HG03159 (cell line): ENCODE data around the gene PMEPA1.

Experiments
- ATAC-seq: cut with Tn5 transposase; IDR thresholded peaks from one replicate; pipeline ENCODE4 v1.9.1; 2021; ENCODE audit warnings: mild to moderate bottlenecking, moderate library complexity; ENCODE audit not compliant: unreplicated experiment

The PMEPA1 gene

GRCh38 chr20:57695012-57695411, 14.8 kb downstream of the PMEPA1 start:
- no peak for ATAC-seq

GRCh38 chr20:57694481-57694880, 15.3 kb downstream of the PMEPA1 start:
- no peak for ATAC-seq

GRCh38 chr20:57693670-57694329, 16.0 kb downstream of the PMEPA1 start:
- no peak for ATAC-seq

- no peak for ATAC-seq
Observed at GRCh38 chr20:57693002-57693582, 16.7 kb downstream of the PMEPA1 start.

- no peak for ATAC-seq
Observed at GRCh38 chr20:57692393-57692792, 17.4 kb downstream of the PMEPA1 start.

GRCh38 chr20:57691699-57692098, 18.1 kb downstream of the PMEPA1 start:
- no peak for ATAC-seq

- ATAC-seq: no peak
Observed at GRCh38 chr20:57690525-57690924, 19.3 kb downstream of the PMEPA1 start.

- ATAC-seq: no peak
Observed at GRCh38 chr20:57689745-57690481, 19.9 kb downstream of the PMEPA1 start.

- no peak for ATAC-seq
Observed at GRCh38 chr20:57688864-57689263, 21.0 kb downstream of the PMEPA1 start.

GRCh38 chr20:57688295-57688694, 21.5 kb downstream of the PMEPA1 start:
- no peak for ATAC-seq

- no peak for ATAC-seq
Observed at GRCh38 chr20:57686931-57687652, 22.7 kb downstream of the PMEPA1 start.

- no peak for ATAC-seq
Observed at GRCh38 chr20:57685146-57685758, 24.6 kb downstream of the PMEPA1 start.

GRCh38 chr20:57684808-57685140, 25.0 kb downstream of the PMEPA1 start:
- no peak for ATAC-seq

GRCh38 chr20:57683881-57684807, 25.7 kb downstream of the PMEPA1 start:
- ATAC-seq: no peak

- ATAC-seq: no peak
Observed at GRCh38 chr20:57683287-57683686, 26.5 kb downstream of the PMEPA1 start.

GRCh38 chr20:57682184-57683101, 27.4 kb downstream of the PMEPA1 start:
- peak; percentile 36 for ATAC-seq

GRCh38 chr20:57680934-57681914, 28.6 kb downstream of the PMEPA1 start:
- ATAC-seq: no peak
